Forelimb muscle (tissue), 1 donor: ENCODE results near the gene RORC. TPM values are rescaled to one million over a fixed set of nuclear protein-coding genes. Genes with fewer than 3 reads are reported as not detected.

Experiments used
- DNase-seq: peaks from one replicate; pipeline ENCODE4 v3.0.0-alpha.2; 2013; ENCODE audit warnings: low read depth
- polyA plus RNA-seq: library from polyadenylated mRNA; unstranded; fragments of 120-200 nt; gene quantifications from one replicate; pipeline ENCODE4 v1.2.1, GENCODE V29; 2013; ENCODE audit not compliant: insufficient read length

Gene RORC
- polyA plus RNA-seq, 1 donor: 10.8 TPM

- no peak for DNase-seq
Observed at GRCh38 chr1:151849126-151849525, 17.5 kb upstream of the RORC start.

- no peak for DNase-seq
Observed at GRCh38 chr1:151847867-151848596, 16.4 kb upstream of the RORC start.

GRCh38 chr1:151846686-151847237 is 15.2 kb upstream of the RORC start:
- DNase-seq: no peak

- DNase-seq: no peak
Observed at GRCh38 chr1:151846062-151846568, 14.5 kb upstream of the RORC start.

- DNase-seq: no peak
Observed at GRCh38 chr1:151843398-151843797, 11.8 kb upstream of the RORC start.

- no peak for DNase-seq
Observed at GRCh38 chr1:151841141-151841540, 9.5 kb upstream of the RORC start.

- no peak for DNase-seq
Observed at GRCh38 chr1:151840421-151840820, 8.8 kb upstream of the RORC start.

- no peak for DNase-seq
Observed at GRCh38 chr1:151839457-151840403, 8.1 kb upstream of the RORC start, which contains the start of gene C2CD4D. TSS of gene C2CD4D (minus strand) at chr1:151839820. CDS start at chr1:151838989, 831 bp downstream.

- no peak for DNase-seq
Observed at GRCh38 chr1:151839082-151839412, 7.4 kb upstream of the RORC start.

GRCh38 chr1:151838222-151839081 is 6.8 kb upstream of the RORC start:
- no peak for DNase-seq

GRCh38 chr1:151837884-151838221 is 6.3 kb upstream of the RORC start:
- no peak for DNase-seq

- DNase-seq: no peak
Observed at GRCh38 chr1:151837197-151837596, 5.6 kb upstream of the RORC start.

GRCh38 chr1:151835596-151835995 is 4.0 kb upstream of the RORC start:
- no peak for DNase-seq

- no peak for DNase-seq
Observed at GRCh38 chr1:151834239-151834638, 2.6 kb upstream of the RORC start.

- no peak for DNase-seq
Observed at GRCh38 chr1:151833172-151833900, 1.7 kb upstream of the RORC start.

GRCh38 chr1:151832318-151832980 is 847 bp upstream of the RORC start:
- DNase-seq: no peak

- DNase-seq: no peak
Observed at GRCh38 chr1:151831256-151831591, 378 bp downstream of the RORC start.

GRCh38 chr1:151830055-151830454 is 1.5 kb downstream of the RORC start:
- no peak for DNase-seq

GRCh38 chr1:151829352-151830046 is 2.1 kb downstream of the RORC start:
- no peak for DNase-seq

- no peak for DNase-seq
Observed at GRCh38 chr1:151828921-151829320, 2.7 kb downstream of the RORC start.
